A673 (cell line): ENCODE measurements around the gene CACNA1G. TPM values are rescaled to one million over a fixed set of nuclear protein-coding genes. Genes with fewer than 3 reads are reported as not detected.

Source experiments
- BruUV-seq: library from RNA; stranded (reverse); fragments of 400-500 nt; replicated peaks from 2 replicates; lab custom pipeline; 2021; lab: Mats Ljungman, UMichigan
- CTCF ChIA-PET: fragments of 300-600 bp; sonication (Branson Sonifier 250); formaldehyde crosslinking; loops from one replicate; lab custom pipeline; 2022; ENCODE audit warnings: antibody characterized with exemption; lab: Charles Lee
- POLR2A ChIA-PET: fragments of 300-600 bp; sonication (Branson Sonifier 250); formaldehyde crosslinking; loops from one replicate; lab custom pipeline; 2022; ENCODE audit warnings: antibody characterized with exemption; ENCODE audit not compliant: low non-redundant PET; lab: Charles Lee
- DNase-seq: peaks from one replicate; pipeline ENCODE4 v3.0.0-alpha.2; 2015; ENCODE audit warnings: low spot score
- H3K27ac ChIP-seq: fragments of 200-600 bp; sonication (generic); 2 replicates; pipeline ENCODE4 v1.5.1; 2016; ENCODE audit warnings: mixed run types, low read depth, mild to moderate bottlenecking, mixed read lengths, antibody characterized with exemption, low read length; ENCODE audit not compliant: poor library complexity, severe bottlenecking
- H3K27me3 ChIP-seq: fragments of 200-600 bp; sonication (generic); replicated peaks from 2 replicates; pipeline ENCODE4 v1.6.1; 2017; ENCODE audit warnings: mixed run types, low read depth, mild to moderate bottlenecking, mixed read lengths, antibody characterized with exemption, low read length; ENCODE audit not compliant: insufficient read depth, poor library complexity
- H3K36me3 ChIP-seq: fragments of 200-600 bp; sonication (generic); 2 replicates; pipeline ENCODE4 v1.6.1; 2016; ENCODE audit warnings: mixed run types, mild to moderate bottlenecking, mixed read lengths, antibody characterized with exemption, low read length; ENCODE audit not compliant: insufficient read depth, poor library complexity, severe bottlenecking
- H3K4me1 ChIP-seq: fragments of 200-600 bp; sonication (generic); 2 replicates; pipeline ENCODE4 v1.6.1; 2017; ENCODE audit warnings: mixed run types, mild to moderate bottlenecking, mixed read lengths, antibody characterized with exemption, low read length; ENCODE audit not compliant: insufficient read depth, poor library complexity, severe bottlenecking
- H3K4me3 ChIP-seq: fragments of 200-600 bp; sonication (generic); 2 replicates; pipeline ENCODE4 v1.5.1; 2016; ENCODE audit warnings: low read depth, mixed run types, mild to moderate bottlenecking, mixed read lengths, low read length; ENCODE audit not compliant: poor library complexity, severe bottlenecking
- H3K9me3 ChIP-seq: fragments of 200-600 bp; sonication (generic); 2 replicates; pipeline ENCODE4 v1.6.1; 2016; ENCODE audit warnings: mixed run types, low read depth, mild to moderate bottlenecking, mixed read lengths, antibody characterized with exemption, low read length; ENCODE audit not compliant: poor library complexity, severe bottlenecking
- EZH2 ChIP-seq: fragments of 200-600 bp; sonication (generic); IDR thresholded peaks from 2 replicates; pipeline ENCODE4 v1.6.1; 2017; ENCODE audit warnings: borderline replicate concordance, low read depth, mild to moderate bottlenecking, mixed read lengths, antibody characterized with exemption, low read length; ENCODE audit not compliant: poor library complexity, severe bottlenecking
- intact Hi-C: fragments of 100-400 bp; cut with micrococcal nuclease; formaldehyde crosslinking; loops from one replicate; pipeline ENCODE4 v1.10.0; 2022; ENCODE audit not compliant: unreplicated experiment
- total RNA-seq: library from RNA; stranded (reverse); gene quantifications from 2 replicates; pipeline ENCODE4 v1.2.3, GENCODE V29; 2021
- TF ChIP-seq, protein P1 (sequence below): fragments of 300-800, 200-600 bp; sonication (generic); conservative IDR thresholded peaks from 2 replicates; pipeline ENCODE4 v1.5.1; 2017; ENCODE audit warnings: low read depth, mild to moderate bottlenecking, antibody characterized with exemption, low read length, moderate library complexity, mixed read lengths

CACNA1G gene
- total RNA-seq, 1 experiment from 2014 or later, result 7.1 TPM

DNA sequence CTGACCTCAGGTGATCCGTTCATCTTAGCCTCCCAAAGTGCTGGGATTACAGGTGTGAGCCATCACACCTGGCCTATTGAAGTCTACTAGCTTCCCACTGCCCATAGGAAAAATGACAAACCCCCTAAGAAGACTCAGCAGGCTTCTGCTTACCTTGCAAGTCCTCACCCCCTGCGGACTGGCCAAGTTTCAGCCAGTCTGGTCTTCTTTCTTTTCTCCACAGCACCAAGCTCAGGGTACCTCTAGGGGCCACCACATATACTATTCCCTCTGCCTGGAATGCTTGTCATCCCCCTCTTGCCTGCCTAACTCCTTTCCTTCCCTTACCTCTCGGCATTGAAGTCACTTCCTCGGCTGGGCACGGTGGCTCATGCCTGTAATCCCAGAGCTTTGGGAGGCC, 105.3 kb downstream of the CACNA1G start:
- BruUV-seq, result no TSS peak
- no peak overlapping the region for H3K4me3 ChIP-seq
- TF ChIP-seq, protein P1, sequence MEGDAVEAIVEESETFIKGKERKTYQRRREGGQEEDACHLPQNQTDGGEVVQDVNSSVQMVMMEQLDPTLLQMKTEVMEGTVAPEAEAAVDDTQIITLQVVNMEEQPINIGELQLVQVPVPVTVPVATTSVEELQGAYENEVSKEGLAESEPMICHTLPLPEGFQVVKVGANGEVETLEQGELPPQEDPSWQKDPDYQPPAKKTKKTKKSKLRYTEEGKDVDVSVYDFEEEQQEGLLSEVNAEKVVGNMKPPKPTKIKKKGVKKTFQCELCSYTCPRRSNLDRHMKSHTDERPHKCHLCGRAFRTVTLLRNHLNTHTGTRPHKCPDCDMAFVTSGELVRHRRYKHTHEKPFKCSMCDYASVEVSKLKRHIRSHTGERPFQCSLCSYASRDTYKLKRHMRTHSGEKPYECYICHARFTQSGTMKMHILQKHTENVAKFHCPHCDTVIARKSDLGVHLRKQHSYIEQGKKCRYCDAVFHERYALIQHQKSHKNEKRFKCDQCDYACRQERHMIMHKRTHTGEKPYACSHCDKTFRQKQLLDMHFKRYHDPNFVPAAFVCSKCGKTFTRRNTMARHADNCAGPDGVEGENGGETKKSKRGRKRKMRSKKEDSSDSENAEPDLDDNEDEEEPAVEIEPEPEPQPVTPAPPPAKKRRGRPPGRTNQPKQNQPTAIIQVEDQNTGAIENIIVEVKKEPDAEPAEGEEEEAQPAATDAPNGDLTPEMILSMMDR, result no peak
- no peak for TF ChIP-seq EZH2
- intact Hi-C loops, result no loop called here
- H3K27ac ChIP-seq, result no peak overlapping the region
- POLR2A ChIA-PET, result no interaction called here
- no peak for DNase-seq
- no peaks in the 10 kb centered on the region for H3K36me3 ChIP-seq
- H3K4me1 ChIP-seq, result peaks cover 9% of the 10 kb centered on the region
- CTCF ChIA-PET, result no interaction called here
- no peaks in the 10 kb centered on the region for H3K9me3 ChIP-seq
- no peaks in the 10 kb centered on the region for H3K27me3 ChIP-seq

DNA sequence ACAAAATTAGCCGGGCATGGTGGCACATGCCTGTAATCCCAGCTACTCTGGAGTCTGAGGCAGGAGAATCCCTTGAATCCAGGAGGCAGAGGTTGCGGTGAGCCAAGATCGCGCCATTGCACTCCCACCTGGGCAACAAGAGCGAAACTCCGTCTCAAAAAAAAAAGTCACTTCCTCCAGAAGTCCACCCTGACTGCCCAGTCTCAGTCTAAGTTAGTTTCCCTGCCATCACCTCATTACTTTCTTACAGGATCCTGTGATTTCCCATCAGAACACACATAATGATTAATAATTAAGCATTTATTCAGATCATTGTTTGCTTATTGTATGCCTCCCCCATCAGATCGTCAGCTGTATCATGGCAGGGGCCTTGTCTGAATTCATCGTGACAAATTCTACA, 105.8 kb downstream of the CACNA1G start:
- BruUV-seq, result no TSS peak
- TF ChIP-seq EZH2, result no peak
- TF ChIP-seq, protein P1, result no peak
- peaks cover 8% of the 10 kb centered on the region for H3K4me1 ChIP-seq
- H3K27me3 ChIP-seq, result no peaks in the 10 kb centered on the region
- H3K9me3 ChIP-seq, result no peaks in the 10 kb centered on the region
- DNase-seq, result no peak
- POLR2A ChIA-PET, result no interaction called here
- intact Hi-C loops, result no loop called here
- H3K27ac ChIP-seq, result no peak overlapping the region
- CTCF ChIA-PET, result no interaction called here
- no peak overlapping the region for H3K4me3 ChIP-seq
- no peaks in the 10 kb centered on the region for H3K36me3 ChIP-seq

DNA sequence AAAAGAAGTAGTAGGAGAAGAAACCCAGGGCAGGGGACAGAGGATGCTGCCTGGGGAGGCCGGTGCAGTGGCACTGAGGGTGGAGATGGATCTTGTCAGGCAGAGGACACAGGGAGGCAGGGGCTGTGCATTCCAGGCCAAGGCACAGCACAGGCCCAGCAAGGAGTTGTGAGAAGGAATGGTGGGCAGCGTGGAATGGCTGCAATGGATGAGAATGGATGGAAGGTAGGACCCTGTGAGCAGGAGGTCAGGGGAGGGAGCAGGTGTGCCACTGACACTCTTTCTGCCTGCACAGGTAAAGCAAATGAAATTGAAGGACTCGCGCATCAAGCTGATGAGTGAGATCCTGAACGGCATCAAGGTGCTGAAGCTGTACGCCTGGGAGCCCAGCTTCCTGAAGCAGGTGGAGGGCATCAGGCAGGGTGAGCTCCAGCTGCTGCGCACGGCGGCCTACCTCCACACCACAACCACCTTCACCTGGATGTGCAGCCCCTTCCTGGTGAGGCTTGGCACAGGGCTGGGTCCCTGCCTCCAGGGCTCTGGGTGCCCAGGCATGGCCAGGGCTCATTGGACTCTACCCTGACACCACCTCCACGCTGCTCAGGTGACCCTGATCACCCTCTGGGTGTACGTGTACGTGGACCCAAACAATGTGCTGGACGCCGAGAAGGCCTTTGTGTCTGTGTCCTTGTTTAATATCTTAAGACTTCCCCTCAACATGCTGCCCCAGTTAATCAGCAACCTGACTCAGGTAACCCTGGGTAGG, 106.9 kb downstream of the CACNA1G start:
- CTCF ChIA-PET, result no interaction called here
- Histone ChIP-seq H3K36me3 (no peaks in the 10 kb centered on the region), H3K4me3 (no peak overlapping the region), H3K27ac (no peak overlapping the region), H3K4me1 (no peaks in the 10 kb centered on the region), H3K27me3 (no peaks in the 10 kb centered on the region), H3K9me3 (no peaks in the 10 kb centered on the region)
- POLR2A ChIA-PET, result no interaction called here
- intact Hi-C loops, result no loop called here
- no peak for DNase-seq
- no peak for TF ChIP-seq EZH2
- TF ChIP-seq, protein P1, result no peak
- BruUV-seq, result no TSS peak
